Smooth muscle cell (in vitro differentiated cells): ENCODE data around the gene CLSTN1. TPM values are rescaled to one million over a fixed set of nuclear protein-coding genes. Genes with fewer than 3 reads are reported as not detected.

Experiments
- DNase-seq: peaks from one replicate; lab custom pipeline; 2025; ENCODE audit not compliant: unreplicated experiment; lab: John Stamatoyannopoulos, UW
- H2AFZ ChIP-seq: fragments of 200-600 bp; sonication (generic); 2 replicates; pipeline ENCODE4 v1.6.0; 2016; ENCODE audit warnings: antibody characterized with exemption, low read depth, mild to moderate bottlenecking
- H3F3A ChIP-seq: fragments of 200-600 bp; sonication (generic); 2 replicates; pipeline ENCODE4 v1.6.0; 2017; ENCODE audit warnings: antibody characterized with exemption, low read depth
- H3K27ac ChIP-seq: fragments of 200-600 bp; sonication (generic); 2 replicates; pipeline ENCODE4 v1.5.1; 2016; ENCODE audit warnings: low read depth, mild to moderate bottlenecking
- H3K27me3 ChIP-seq: fragments of 200-600 bp; sonication (generic); 2 replicates; pipeline ENCODE4 v1.6.1; 2016; ENCODE audit warnings: low read depth, mild to moderate bottlenecking
- H3K36me3 ChIP-seq: fragments of 200-600 bp; sonication (generic); 2 replicates; pipeline ENCODE4 v1.5.1; 2016; ENCODE audit warnings: low read depth
- H3K4me1 ChIP-seq: fragments of 200-600 bp; sonication (generic); 2 replicates; pipeline ENCODE4 v1.5.1; 2016; ENCODE audit warnings: low read depth
- H3K4me2 ChIP-seq: fragments of 200-600 bp; sonication (generic); 2 replicates; pipeline ENCODE4 v1.6.0; 2016; ENCODE audit warnings: mild to moderate bottlenecking
- H3K4me3 ChIP-seq: fragments of 200-600 bp; sonication (generic); 2 replicates; pipeline ENCODE4 v1.5.1; 2016; ENCODE audit warnings: mild to moderate bottlenecking
- H3K79me2 ChIP-seq: fragments of 200-600 bp; sonication (generic); 2 replicates; pipeline ENCODE4 v1.6.0; 2016; ENCODE audit warnings: low read depth, mild to moderate bottlenecking
- H3K9ac ChIP-seq: fragments of 200-600 bp; sonication (generic); 2 replicates; pipeline ENCODE4 v1.6.0; 2016; ENCODE audit warnings: low read depth
- H3K9me3 ChIP-seq: fragments of 200-600 bp; sonication (generic); replicated peaks from 2 replicates; pipeline ENCODE4 v1.5.1; 2016; ENCODE audit warnings: low read depth
- H4K20me1 ChIP-seq: fragments of 200-600 bp; sonication (generic); 2 replicates; pipeline ENCODE4 v1.6.0; 2016; ENCODE audit warnings: low read depth
- CTCF ChIP-seq: fragments of 200-600 bp; sonication (generic); IDR thresholded peaks from 2 replicates; pipeline ENCODE4 v1.5.1; 2017; ENCODE audit warnings: borderline replicate concordance, mild to moderate bottlenecking, antibody characterized with exemption; ENCODE audit not compliant: insufficient read depth, poor library complexity, severe bottlenecking
- WGBS: methylation state at CpG from one replicate; pipeline ENCODE4 v1.1.7; 2016; ENCODE audit warnings: low lambda C conversion rate; 5-methylcytosine and 5-hydroxymethylcytosine counted together
- polyA plus RNA-seq: library from polyadenylated mRNA; unstranded; fragments of >200 nt; fragmentation: Nextera tagmentation; extraction: Ambion mirVana; gene quantifications from 2 replicates; pipeline ENCODE4 v1.2.1, GENCODE V29; 2016
- total RNA-seq: library from RNA; depleted of rRNA; stranded (reverse); fragments of >200 nt; gene quantifications from 2 replicates; pipeline ENCODE4 v1.2.3, GENCODE V29; 2014

Gene CLSTN1
- total and polyA plus RNA-seq, 2 experiments from 2014 or later = 51.3 to 83.5 TPM

GRCh38 chr1:9720785-9721605, 102.8 kb downstream of the CLSTN1 start:
- Histone ChIP-seq H3K4me2 (no peak overlapping the region), H3K27ac (no peak overlapping the region), H3K9ac (no peak overlapping the region), H2AFZ (no peak overlapping the region), H3K4me1 (no peaks in the 10 kb centered on the region), H3K36me3 (no peaks in the 10 kb centered on the region), H4K20me1 (no peaks in the 10 kb centered on the region), H3K9me3 (no peaks in the 10 kb centered on the region), H3K27me3 (no peaks in the 10 kb centered on the region), H3K4me3 (no peak overlapping the region), H3F3A (no peaks in the 10 kb centered on the region), H3K79me2 (no peaks in the 10 kb centered on the region)
- no peak for TF ChIP-seq CTCF
- 92% methylated on average over 26 of the region's 34 CpGs for WGBS
- no peak for DNase-seq

GRCh38 chr1:9719978-9720722, 103.6 kb downstream of the CLSTN1 start:
- no peaks in the 10 kb centered on the region for H4K20me1 ChIP-seq
- no peaks in the 10 kb centered on the region for H3K36me3 ChIP-seq
- H3K9ac ChIP-seq = no peak overlapping the region
- H3K27ac ChIP-seq = no peak overlapping the region
- H3F3A ChIP-seq = no peaks in the 10 kb centered on the region
- H3K4me1 ChIP-seq = no peaks in the 10 kb centered on the region
- no peak overlapping the region for H3K4me2 ChIP-seq
- no peaks in the 10 kb centered on the region for H3K9me3 ChIP-seq
- H3K27me3 ChIP-seq = no peaks in the 10 kb centered on the region
- TF ChIP-seq CTCF = peak; percentile 9
- no peak for DNase-seq
- no peak overlapping the region for H3K4me3 ChIP-seq
- H2AFZ ChIP-seq = no peak overlapping the region
- no peaks in the 10 kb centered on the region for H3K79me2 ChIP-seq
- WGBS = 95% methylated on average over 31 of the region's 36 CpGs

- H2AFZ ChIP-seq = no peak overlapping the region
- WGBS = 93% methylated on average over 9 of the region's 10 CpGs
- no peak overlapping the region for H3K9ac ChIP-seq
Observed at GRCh38 chr1:9718006-9718680, 105.6 kb downstream of the CLSTN1 start.

More at GRCh38 chr1:9718006-9718680, 105.6 kb downstream of the CLSTN1 start:
- Histone ChIP-seq H3F3A (no peaks in the 10 kb centered on the region), H3K4me3 (no peak overlapping the region), H3K4me2 (no peak overlapping the region), H3K9me3 (no peaks in the 10 kb centered on the region), H3K27ac (no peak overlapping the region), H3K27me3 (no peaks in the 10 kb centered on the region), H3K36me3 (no peaks in the 10 kb centered on the region), H3K4me1 (no peaks in the 10 kb centered on the region), H4K20me1 (no peaks in the 10 kb centered on the region), H3K79me2 (no peaks in the 10 kb centered on the region)
- TF ChIP-seq CTCF = no peak
- no peak for DNase-seq
